OCI-LY3 (cell line): ENCODE results near the gene TMEM132D.

Experiments
- H2AFZ ChIP-seq: fragments of 200-600, 300-600 bp; shearing (Covaris generic); 2 replicates; pipeline ENCODE4 v1.6.0; 2014; ENCODE audit warnings: antibody characterized with exemption, low read depth, low read length
- H3K27ac ChIP-seq: fragments of 200-600, 300-600 bp; sonication (generic); 2 replicates; pipeline ENCODE4 v1.5.1; 2014; ENCODE audit warnings: mild to moderate bottlenecking, low read length, moderate library complexity, mixed read lengths
- H3K27me3 ChIP-seq: fragments of 200-600, 300-600 bp; sonication (generic); 2 replicates; pipeline ENCODE4 v1.6.1; 2014; ENCODE audit warnings: low read depth, low read length, mixed read lengths
- H3K36me3 ChIP-seq: fragments of 200-600, 300-600 bp; sonication (generic); replicated peaks from 2 replicates; pipeline ENCODE3; 2014; ENCODE audit warnings: low read depth, low read length, mixed read lengths
- H3K4me1 ChIP-seq: fragments of 300-600, 200-600 bp; sonication (generic); 2 replicates; pipeline ENCODE4 v1.6.1; 2014; ENCODE audit warnings: low read length, mixed read lengths
- H3K4me2 ChIP-seq: fragments of 200-600, 300-600 bp; sonication (generic); 2 replicates; pipeline ENCODE4 v1.6.1; 2014; ENCODE audit warnings: low read length, mixed read lengths
- H3K4me3 ChIP-seq: fragments of 300-600, 200-600 bp; sonication (generic); 2 replicates; pipeline ENCODE4 v1.5.1; 2014; ENCODE audit warnings: antibody characterized with exemption, mild to moderate bottlenecking, low read length, moderate library complexity
- H3K79me2 ChIP-seq: fragments of 300-600, 200-600 bp; shearing (Covaris generic); 2 replicates; pipeline ENCODE4 v1.6.1; 2014; ENCODE audit warnings: mild to moderate bottlenecking, low read length, mixed read lengths
- H3K9ac ChIP-seq: fragments of 300-600, 200-600 bp; shearing (Covaris generic); 2 replicates; pipeline ENCODE4 v1.6.0; 2014; ENCODE audit warnings: mild to moderate bottlenecking, low read length, moderate library complexity
- H3K9me3 ChIP-seq: fragments of 200-600, 300-600 bp; shearing (Covaris generic); 2 replicates; pipeline ENCODE4 v1.6.1; 2014; ENCODE audit warnings: low read length, mixed read lengths; ENCODE audit not compliant: insufficient read depth
- H4K20me1 ChIP-seq: fragments of 200-600, 300-600 bp; sonication (generic); 2 replicates; pipeline ENCODE4 v1.6.1; 2016; ENCODE audit warnings: low read length, mixed read lengths; ENCODE audit not compliant: insufficient read depth
- CTCF ChIP-seq: fragments of 200-600, 300-600 bp; sonication (generic); IDR thresholded peaks from 2 replicates; pipeline ENCODE4 v1.5.1; 2014; ENCODE audit warnings: antibody characterized with exemption, low read length, low read depth
- EZH2phosphoT487 ChIP-seq: fragments of 200-600 bp; shearing (Covaris generic); IDR thresholded peaks from 2 replicates; pipeline ENCODE4 v1.6.1; 2018; ENCODE audit warnings: antibody characterized with exemption, mixed run types, low read depth

TMEM132D gene

GRCh38 chr12:129681830-129682229 is 222.0 kb downstream of the TMEM132D start:
- H3K4me2 ChIP-seq, result no peak overlapping the region
- no peak overlapping the region for H2AFZ ChIP-seq
- no peak for TF ChIP-seq CTCF
- TF ChIP-seq EZH2phosphoT487, result no peak
- H3K4me3 ChIP-seq, result no peak overlapping the region
- H3K9me3 ChIP-seq, result no peaks in the 10 kb centered on the region
- no peaks in the 10 kb centered on the region for H3K4me1 ChIP-seq
- no peaks in the 10 kb centered on the region for H4K20me1 ChIP-seq
- no peak overlapping the region for H3K27ac ChIP-seq
- no peaks in the 10 kb centered on the region for H3K36me3 ChIP-seq
- no peaks in the 10 kb centered on the region for H3K27me3 ChIP-seq
- no peaks in the 10 kb centered on the region for H3K79me2 ChIP-seq
- H3K9ac ChIP-seq, result no peak overlapping the region

GRCh38 chr12:129681151-129681550 is 222.7 kb downstream of the TMEM132D start:
- TF ChIP-seq EZH2phosphoT487 (no peak), CTCF (no peak)
- H3K9me3 ChIP-seq, result no peaks in the 10 kb centered on the region
- H3K4me3 ChIP-seq, result no peak overlapping the region
- H3K79me2 ChIP-seq, result no peaks in the 10 kb centered on the region
- H3K4me2 ChIP-seq, result no peak overlapping the region
- no peaks in the 10 kb centered on the region for H3K4me1 ChIP-seq
- no peak overlapping the region for H3K9ac ChIP-seq
- no peak overlapping the region for H2AFZ ChIP-seq
- no peaks in the 10 kb centered on the region for H4K20me1 ChIP-seq
- H3K36me3 ChIP-seq, result no peaks in the 10 kb centered on the region
- no peak overlapping the region for H3K27ac ChIP-seq
- no peaks in the 10 kb centered on the region for H3K27me3 ChIP-seq

DNA sequence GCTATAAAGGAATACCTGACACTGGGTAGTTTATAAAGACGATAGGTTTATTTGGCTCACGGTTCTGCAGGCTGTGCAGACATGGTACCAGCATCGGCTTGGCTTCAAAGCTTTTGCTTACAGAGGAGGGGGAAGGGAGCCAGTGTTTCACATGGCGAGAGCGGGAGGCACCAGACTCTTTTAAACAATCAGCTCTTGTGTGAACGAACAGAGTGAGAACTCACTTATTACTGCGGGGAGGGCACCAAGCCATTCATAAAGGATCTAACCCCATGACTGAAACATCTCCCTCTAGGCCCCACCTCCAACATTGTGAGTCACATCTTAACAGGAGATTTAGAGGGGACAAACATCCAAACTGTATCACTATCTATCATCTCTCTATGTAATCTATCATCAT is 227.4 kb downstream of the TMEM132D start:
- TF ChIP-seq CTCF (no peak), EZH2phosphoT487 (no peak)
- no peaks in the 10 kb centered on the region for H4K20me1 ChIP-seq
- H2AFZ ChIP-seq, result no peak overlapping the region
- no peaks in the 10 kb centered on the region for H3K79me2 ChIP-seq
- H3K4me3 ChIP-seq, result no peak overlapping the region
- H3K36me3 ChIP-seq, result no peaks in the 10 kb centered on the region
- no peak overlapping the region for H3K4me2 ChIP-seq
- H3K4me1 ChIP-seq, result no peaks in the 10 kb centered on the region
- no peak overlapping the region for H3K27ac ChIP-seq
- H3K9ac ChIP-seq, result no peak overlapping the region
- no peaks in the 10 kb centered on the region for H3K27me3 ChIP-seq
- no peaks in the 10 kb centered on the region for H3K9me3 ChIP-seq

GRCh38 chr12:129675947-129676346 is 227.9 kb downstream of the TMEM132D start:
- H3K9ac ChIP-seq, result no peak overlapping the region
- no peak overlapping the region for H3K27ac ChIP-seq
- H3K36me3 ChIP-seq, result no peaks in the 10 kb centered on the region
- H3K27me3 ChIP-seq, result no peaks in the 10 kb centered on the region
- no peaks in the 10 kb centered on the region for H4K20me1 ChIP-seq
- TF ChIP-seq EZH2phosphoT487 (no peak), CTCF (no peak)
- no peak overlapping the region for H3K4me2 ChIP-seq
- no peak overlapping the region for H2AFZ ChIP-seq
- no peaks in the 10 kb centered on the region for H3K9me3 ChIP-seq
- no peak overlapping the region for H3K4me3 ChIP-seq
- no peaks in the 10 kb centered on the region for H3K79me2 ChIP-seq
- H3K4me1 ChIP-seq, result no peaks in the 10 kb centered on the region
